ENCODE data around the gene ANKS3.

Gene ANKS3

GRCh38 chr16:4648917-4649316, 85.2 kb downstream of the ANKS3 start:
- peaks cover 96 to 99% (median 98%) of the 10 kb centered on the region in 11 experiments for H4K20me1 ChIP-seq
- peaks cover 0 to 11% (median 0%) of the 10 kb centered on the region in 11 experiments; a peak in 2 of 22 replicates for H3K9me3 ChIP-seq (replicated peaks in 1 of 11)
- H3K27me3 ChIP-seq: peaks cover 0 to 14% (median 0%) of the 10 kb centered on the region in 11 experiments; a peak in 6 of 22 replicates
- peaks cover 57 to 95% (median 84%) of the 10 kb centered on the region in 11 experiments for H3K36me3 ChIP-seq
- no peak overlapping the region for H3K4me3 ChIP-seq
- H3K4me2 ChIP-seq: 0 out of 22 replicates have a peak overlapping the region, but pooled peaks of 2 of the 11 experiments have one; percentile 18 to 79
- H3K4me1 ChIP-seq: peaks cover 24 to 53% (median 48%) of the 10 kb centered on the region in 10 experiments
- H3K9ac ChIP-seq: no peak overlapping the region
- H3K27ac ChIP-seq: no peak overlapping the region
- TF ChIP-seq Cebpa-rat (IDR thresholded peaks at IDR 0.05): no peak

- TF ChIP-seq Cebpa-rat (IDR thresholded peaks at IDR 0.05): no peak
- Histone ChIP-seq H3K9me3 (replicated peaks in 1 of 11) (peaks cover 0 to 11% (median 0%) of the 10 kb centered on the region in 11 experiments; a peak in 2 of 22 replicates), H3K9ac (no peak overlapping the region), H4K20me1 (peaks cover 96 to 99% (median 98%) of the 10 kb centered on the region in 11 experiments), H3K27me3 (peaks cover 0 to 7% (median 0%) of the 10 kb centered on the region in 11 experiments; a peak in 6 of 22 replicates), H3K4me2 (no peak overlapping the region), H3K36me3 (peaks cover 46 to 95% (median 78%) of the 10 kb centered on the region in 11 experiments), H3K4me3 (no peak overlapping the region), H3K27ac (no peak overlapping the region), H3K4me1 (peaks cover 24 to 45% (median 37%) of the 10 kb centered on the region in 10 experiments)
Measured at GRCh38 chr16:4647644-4647980, 86.5 kb downstream of the ANKS3 start.

- Histone ChIP-seq H3K36me3 (peaks cover 40 to 94% (median 72%) of the 10 kb centered on the region in 11 experiments), H3K9me3 (replicated peaks in 1 of 11) (peaks cover 0 to 11% (median 0%) of the 10 kb centered on the region in 11 experiments; a peak in 2 of 22 replicates), H3K27me3 (peaks cover 0 to under 1% (median 0%) of the 10 kb centered on the region in 11 experiments; a peak in 1 of 22 replicates), H3K9ac (no peak overlapping the region), H4K20me1 (peaks cover 96 to 99% (median 98%) of the 10 kb centered on the region in 11 experiments), H3K4me1 (peaks cover 26 to 38% (median 31%) of the 10 kb centered on the region in 10 experiments), H3K4me3 (no peak overlapping the region), H3K27ac (no peak overlapping the region), H3K4me2 (no peak overlapping the region)
- no peak for TF ChIP-seq Cebpa-rat (IDR thresholded peaks at IDR 0.05)
Measured at GRCh38 chr16:4646773-4647643, 87.1 kb downstream of the ANKS3 start.

All from BLaER1 treated with 17β-estradiol and CSF1 and Interleukin-3, amounts not matched to agents 10 nM and 100 nM (cell line).